HepG2 (cell line): ENCODE data around the gene PSMG4. TPM values are rescaled to one million over a fixed set of nuclear protein-coding genes. Genes with fewer than 3 reads are reported as not detected.

Experiments used
- ADNP ChIP-seq: sonication (generic); formaldehyde crosslinking; IDR thresholded peaks from 2 replicates; pipeline ENCODE4 v1.4.0; 2020; ENCODE audit warnings: missing genetic modification reagents
- ATF1 ChIP-seq: IDR thresholded peaks from 2 replicates; pipeline ENCODE4 v1.6.1; 2016; ENCODE audit warnings: mild to moderate bottlenecking, control low read depth
- FOXK2 ChIP-seq: fragments of 450-650 bp; IDR thresholded peaks from 2 replicates; pipeline ENCODE4 v1.6.1; 2016
- GLI4 ChIP-seq: sonication (generic); formaldehyde crosslinking; IDR thresholded peaks from 2 replicates; pipeline ENCODE4 v1.5.1; 2020; ENCODE audit warnings: missing genetic modification reagents, mild to moderate bottlenecking, moderate library complexity, borderline replicate concordance
- GTF3A ChIP-seq: sonication (generic); formaldehyde crosslinking; conservative IDR thresholded peaks from 2 replicates; pipeline ENCODE4 v1.4.0; 2020; ENCODE audit warnings: mild to moderate bottlenecking, missing genetic modification reagents
- HNRNPH1 ChIP-seq: fragments of 200-400 bp; formaldehyde crosslinking; optimal IDR thresholded peaks from 2 replicates; pipeline ENCODE3; 2017; ENCODE audit warnings: mild to moderate bottlenecking, low read depth, low read length
- KAT2B ChIP-seq: fragments of 150-350 bp; IDR thresholded peaks from 2 replicates; pipeline ENCODE4 v1.6.1; 2014; ENCODE audit warnings: low read depth, low read length, borderline replicate concordance
- POGZ ChIP-seq: sonication (generic); formaldehyde crosslinking; IDR thresholded peaks from 2 replicates; pipeline ENCODE4 v1.4.0; 2020; ENCODE audit warnings: mild to moderate bottlenecking, missing genetic modification reagents
- SRY ChIP-seq: sonication (generic); formaldehyde crosslinking; IDR thresholded peaks from 2 replicates; pipeline ENCODE4 v1.8.0; 2022; ENCODE audit warnings: mild to moderate bottlenecking, missing genetic modification reagents
- ZNF318 ChIP-seq: sonication (generic); formaldehyde crosslinking; IDR thresholded peaks from 2 replicates; pipeline ENCODE4 v1.4.0; 2020; ENCODE audit warnings: mild to moderate bottlenecking, missing genetic modification reagents
- ZNF468 ChIP-seq: sonication (generic); formaldehyde crosslinking; IDR thresholded peaks from 2 replicates; pipeline ENCODE4 v1.8.0; 2022; ENCODE audit warnings: mild to moderate bottlenecking, moderate library complexity, missing genetic modification reagents
- ZNF749 ChIP-seq: sonication (generic); formaldehyde crosslinking; IDR thresholded peaks from 2 replicates; pipeline ENCODE4 v1.8.0; 2022; ENCODE audit warnings: mild to moderate bottlenecking, missing genetic modification reagents, moderate library complexity, borderline replicate concordance
- ZNF839 ChIP-seq: sonication (generic); formaldehyde crosslinking; IDR thresholded peaks from 2 replicates; pipeline ENCODE4 v1.4.0; 2020; ENCODE audit warnings: missing genetic modification reagents, mild to moderate bottlenecking, borderline replicate concordance
- polyA plus RNA-seq, 8 experiments: library from polyadenylated mRNA; depleted of rRNA in 3 of 8; stranded (reverse) in 7 of 8; unstranded in 1 of 8; fragments of >200 nt; fragmentation: Illumina TruSeq in 4 of 8; extraction: Trizol in 4 of 8; gene quantifications; 2 replicates each; pipeline versions ENCODE4 v1.2.1 to v1.2.3, GENCODE V29; 2011 to 2016; ENCODE audit warnings: low read depth in 4 of 8, missing spikeins in 1 of 8, mixed read lengths in 1 of 8; ENCODE audit not compliant: insufficient read depth in 1 of 8
- total RNA-seq, 5 experiments: library from RNA; depleted of rRNA; stranded (reverse); fragments of >200 nt; fragmentation: Illumina TruSeq; extraction: Trizol; gene quantifications; 2 replicates each; pipeline ENCODE4 v1.2.3, GENCODE V29; 2016; ENCODE audit warnings: low read depth in 1 of 5
- TF ChIP-seq, protein P1 (sequence below): IDR thresholded peaks from 2 replicates; pipeline ENCODE4 v1.6.1; 2016; ENCODE audit warnings: mild to moderate bottlenecking
- TF ChIP-seq, protein P2 (sequence below): sonication (generic); formaldehyde crosslinking; IDR thresholded peaks from 2 replicates; pipeline ENCODE4 v1.5.0; 2020; ENCODE audit warnings: missing genetic modification reagents
- TF ChIP-seq, protein P3 (sequence below): sonication (generic); formaldehyde crosslinking; IDR thresholded peaks from 2 replicates; pipeline ENCODE4 v1.9.0; 2021; ENCODE audit warnings: missing genetic modification reagents, mild to moderate bottlenecking, borderline replicate concordance

The PSMG4 gene
- total and polyA plus RNA-seq, 2 of the 13 experiments (the other 11 are each of a cell fraction or from before 2014, with no cell fraction given), result 28.5 to 32.8 TPM

- 0 out of 2 replicates have a peak, but pooled peaks have one; percentile 10 for TF ChIP-seq ZNF318 (CRISPR knock-in tag)
- peak; percentile 92 for TF ChIP-seq SRY
- no peak for TF ChIP-seq GTF3A (CRISPR knock-in tag)
- TF ChIP-seq, protein P1, sequence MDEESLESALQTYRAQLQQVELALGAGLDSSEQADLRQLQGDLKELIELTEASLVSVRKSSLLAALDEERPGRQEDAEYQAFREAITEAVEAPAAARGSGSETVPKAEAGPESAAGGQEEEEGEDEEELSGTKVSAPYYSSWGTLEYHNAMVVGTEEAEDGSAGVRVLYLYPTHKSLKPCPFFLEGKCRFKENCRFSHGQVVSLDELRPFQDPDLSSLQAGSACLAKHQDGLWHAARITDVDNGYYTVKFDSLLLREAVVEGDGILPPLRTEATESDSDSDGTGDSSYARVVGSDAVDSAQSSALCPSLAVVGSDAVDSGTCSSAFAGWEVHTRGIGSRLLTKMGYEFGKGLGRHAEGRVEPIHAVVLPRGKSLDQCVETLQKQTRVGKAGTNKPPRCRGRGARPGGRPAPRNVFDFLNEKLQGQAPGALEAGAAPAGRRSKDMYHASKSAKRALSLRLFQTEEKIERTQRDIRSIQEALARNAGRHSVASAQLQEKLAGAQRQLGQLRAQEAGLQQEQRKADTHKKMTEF (CRISPR knock-in tag), result peak; percentile 92; the same call in 1 of the 2 replicates
- TF ChIP-seq ZNF468 (CRISPR knock-in tag), result peak; percentile 60; the same call in 1 of the 2 replicates
- TF ChIP-seq, protein P2, sequence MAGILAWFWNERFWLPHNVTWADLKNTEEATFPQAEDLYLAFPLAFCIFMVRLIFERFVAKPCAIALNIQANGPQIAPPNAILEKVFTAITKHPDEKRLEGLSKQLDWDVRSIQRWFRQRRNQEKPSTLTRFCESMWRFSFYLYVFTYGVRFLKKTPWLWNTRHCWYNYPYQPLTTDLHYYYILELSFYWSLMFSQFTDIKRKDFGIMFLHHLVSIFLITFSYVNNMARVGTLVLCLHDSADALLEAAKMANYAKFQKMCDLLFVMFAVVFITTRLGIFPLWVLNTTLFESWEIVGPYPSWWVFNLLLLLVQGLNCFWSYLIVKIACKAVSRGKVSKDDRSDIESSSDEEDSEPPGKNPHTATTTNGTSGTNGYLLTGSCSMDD (CRISPR knock-in tag), result peak; percentile 86
- no peak for TF ChIP-seq ATF1
- TF ChIP-seq ZNF749 (CRISPR knock-in tag), result peak; percentile 92
- no peak for TF ChIP-seq FOXK2
- TF ChIP-seq HNRNPH1, result peak; percentile 35
- TF ChIP-seq KAT2B, result no peak
- TF ChIP-seq POGZ (CRISPR knock-in tag), result peak; percentile 82
- TF ChIP-seq, protein P3, sequence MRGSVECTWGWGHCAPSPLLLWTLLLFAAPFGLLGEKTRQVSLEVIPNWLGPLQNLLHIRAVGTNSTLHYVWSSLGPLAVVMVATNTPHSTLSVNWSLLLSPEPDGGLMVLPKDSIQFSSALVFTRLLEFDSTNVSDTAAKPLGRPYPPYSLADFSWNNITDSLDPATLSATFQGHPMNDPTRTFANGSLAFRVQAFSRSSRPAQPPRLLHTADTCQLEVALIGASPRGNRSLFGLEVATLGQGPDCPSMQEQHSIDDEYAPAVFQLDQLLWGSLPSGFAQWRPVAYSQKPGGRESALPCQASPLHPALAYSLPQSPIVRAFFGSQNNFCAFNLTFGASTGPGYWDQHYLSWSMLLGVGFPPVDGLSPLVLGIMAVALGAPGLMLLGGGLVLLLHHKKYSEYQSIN (CRISPR knock-in tag), result peak; percentile 49; the same call in 1 of the 2 replicates
- TF ChIP-seq GLI4 (CRISPR knock-in tag), result peak; percentile 88
- TF ChIP-seq ZNF839 (CRISPR knock-in tag), result no peak; the same call in 1 of the 2 replicates
- TF ChIP-seq ADNP (CRISPR knock-in tag), result no peak
These were observed at the start of gene PSMG4 (continued) for GRCh38 chr6:3258720-3259490.
